ENCODE results near the gene OPN3.

DNA sequence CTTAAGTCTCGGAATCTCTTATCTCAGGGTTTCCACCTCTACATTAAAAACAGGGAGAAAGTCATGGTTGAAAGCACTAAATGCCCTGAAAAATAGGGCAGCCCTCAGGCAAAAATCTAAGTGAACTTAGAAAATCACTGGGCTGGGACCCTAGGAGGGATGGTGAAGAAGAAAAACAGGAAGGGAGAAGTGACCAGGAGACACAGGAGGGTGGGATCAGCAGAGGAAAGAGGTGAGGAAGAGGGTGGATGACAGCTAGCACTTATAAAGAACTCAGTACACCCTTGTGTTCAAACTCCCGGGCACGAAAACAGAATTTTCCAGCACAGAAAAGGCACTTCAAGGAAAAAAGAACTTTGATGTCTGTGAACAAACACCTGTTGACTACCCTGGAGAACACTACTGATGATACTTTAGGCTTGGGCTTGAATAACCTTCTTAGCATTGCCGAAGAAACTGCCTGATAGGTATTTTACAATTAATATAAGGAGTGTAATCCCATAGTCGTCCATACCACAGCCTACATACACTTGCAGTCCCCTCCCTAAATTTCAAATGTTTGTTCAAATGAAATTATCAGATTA, 2.0 kb downstream of the OPN3 start:
- TF ChIP-seq CTCF (IDR thresholded peaks at IDR 0.05): no peak
- no peak for TF ChIP-seq POLR2A (IDR thresholded peaks at IDR 0.05)

All from breast epithelium (tissue), 3 donors.